Dendritic cell treated with granulocyte-macrophage colony-stimulating factor and Interleukin-4, amounts not matched to agents 40 ng/mL and 50 ng/mL, for 4 days (primary cell): ENCODE measurements around the gene FAM47E.

Experiments used
- H3K27ac Mint-ChIP-seq: one replicate; pipeline ENCODE4 v1.8.0; 2022; ENCODE audit warnings: mild to moderate bottlenecking, mixed read lengths
- H3K27me3 Mint-ChIP-seq: one replicate; pipeline ENCODE4 v1.8.0; 2022; ENCODE audit warnings: mild to moderate bottlenecking, mixed read lengths
- H3K36me3 Mint-ChIP-seq: one replicate; pipeline ENCODE4 v1.8.0; 2022; ENCODE audit warnings: low read depth, mixed read lengths
- H3K4me1 Mint-ChIP-seq: one replicate; pipeline ENCODE4 v1.8.0; 2022; ENCODE audit warnings: low read depth, mixed read lengths
- H3K4me3 Mint-ChIP-seq: one replicate; pipeline ENCODE4 v1.8.0; 2022; ENCODE audit warnings: mild to moderate bottlenecking, moderate library complexity, mixed read lengths
- H3K9me3 Mint-ChIP-seq: one replicate; pipeline ENCODE4 v1.8.0; 2022; ENCODE audit warnings: mixed read lengths
- intact Hi-C: fragments of 100-400 bp; cut with micrococcal nuclease; formaldehyde crosslinking; loops from one replicate; pipeline ENCODE4 v1.15.0; 2022

FAM47E gene

DNA sequence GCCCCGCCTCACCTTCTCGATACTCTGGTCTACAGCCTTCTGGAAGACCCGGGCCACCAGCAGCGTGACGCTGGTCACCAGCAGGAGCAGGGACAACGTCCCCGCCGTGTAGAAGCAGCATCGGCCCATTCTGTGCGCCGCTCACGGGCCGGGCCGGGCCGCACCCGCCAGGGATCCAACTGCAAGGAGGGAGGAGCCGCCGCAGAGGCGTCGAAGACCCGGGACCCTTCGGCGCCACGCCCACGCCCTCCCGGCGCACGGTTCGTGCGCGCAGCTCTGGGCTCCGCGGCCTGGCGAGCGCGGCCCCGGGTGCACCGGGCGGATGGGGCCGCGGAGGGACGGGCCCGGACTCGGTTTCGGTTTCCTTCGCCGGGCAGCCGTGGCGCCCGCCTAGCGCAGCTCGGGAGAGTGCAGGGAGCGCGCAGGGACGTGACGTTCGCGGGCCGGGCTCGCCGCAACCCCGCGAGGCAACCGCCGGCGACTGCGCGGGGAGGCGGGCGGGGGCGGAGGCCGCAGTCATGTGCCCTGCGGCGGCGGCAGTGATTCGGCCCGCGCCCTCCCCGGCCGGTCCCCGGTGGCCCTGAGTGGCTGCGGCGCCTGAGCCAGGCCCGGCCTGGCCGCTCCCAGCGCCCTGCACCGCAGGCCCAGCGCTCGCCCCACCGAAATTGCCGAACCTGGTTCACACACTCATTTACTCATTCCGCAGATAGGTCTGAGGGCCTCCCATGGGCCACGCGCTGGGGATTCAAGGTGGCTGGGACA lies 37.9 kb upstream of the FAM47E start, which contains the start of gene SCARB2:
Gene SCARB2, minus strand, starts transcription at position 410 of the 762 bp plus-strand sequence. Its CDS starts 281 bp downstream, at position 129.
- Mint-ChIP-seq H3K27ac (peak within 1 kb of the TSS; percentile 83), H3K4me3 (peak within 1 kb of the TSS; percentile 93), H3K36me3 (peaks cover 5% of the 10 kb centered on the region), H3K27me3 (no peaks in the 10 kb centered on the region), H3K9me3 (no peaks in the 10 kb centered on the region), H3K4me1 (peaks cover 83% of the 10 kb centered on the region)
- intact Hi-C loops, result loop anchor here (2.0 kb wide), 1 partner anchor 15 kb away; no protein-coding TSS in a partner anchor

DNA sequence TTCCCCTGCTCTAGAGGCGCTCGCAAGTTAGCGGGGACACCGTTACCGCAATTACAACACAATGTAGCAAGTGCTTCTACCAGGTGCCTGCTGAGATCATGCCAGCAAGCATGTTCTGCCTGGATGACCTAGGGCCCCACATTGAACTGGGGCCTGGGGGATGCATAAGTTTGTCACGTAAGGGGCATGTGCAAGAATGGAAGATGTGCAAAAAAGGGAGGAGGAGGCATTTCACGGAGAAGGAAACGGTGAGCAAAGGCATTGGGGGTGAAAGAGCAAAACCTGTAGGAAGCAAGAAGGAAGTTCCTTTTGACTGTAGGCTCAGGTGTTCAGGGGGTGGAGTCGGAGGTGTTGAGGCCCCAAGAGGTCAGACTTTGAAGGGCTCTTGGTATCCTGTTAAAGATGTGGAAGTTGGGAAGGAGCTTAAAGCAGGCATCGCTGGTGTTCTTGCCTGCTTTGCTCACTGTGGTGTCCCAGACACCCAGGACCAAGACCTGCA lies 37.3 kb upstream of the FAM47E start:
- Mint-ChIP-seq H3K4me1 (peaks cover 85% of the 10 kb centered on the region), H3K9me3 (no peaks in the 10 kb centered on the region)
- intact Hi-C loops, result no loop called here

DNA sequence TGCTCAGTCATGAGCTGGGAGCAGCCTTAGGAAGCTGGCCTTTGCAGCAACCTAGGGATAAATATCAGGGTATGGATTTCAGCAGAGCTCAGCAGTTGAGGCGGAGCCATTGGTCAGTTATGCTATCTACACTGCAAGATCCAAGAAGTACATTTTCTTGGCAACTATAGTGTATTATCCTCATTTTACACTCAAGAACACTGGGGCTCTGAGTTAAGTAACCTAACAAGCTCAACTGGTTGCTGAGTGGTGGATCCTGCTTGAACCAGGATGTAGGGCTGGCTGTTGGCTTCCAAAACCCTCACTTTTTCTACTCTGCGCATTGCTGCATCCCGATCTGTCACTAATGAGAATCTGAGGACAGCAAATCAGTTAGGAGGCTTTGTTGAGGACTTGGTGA lies 36.4 kb upstream of the FAM47E start:
- intact Hi-C loops, result no loop called here
- H3K27me3 Mint-ChIP-seq, result no peaks in the 10 kb centered on the region
- H3K9me3 Mint-ChIP-seq, result no peaks in the 10 kb centered on the region
- H3K4me3 Mint-ChIP-seq, result no peak overlapping the region
- H3K36me3 Mint-ChIP-seq, result peaks cover 5% of the 10 kb centered on the region
- H3K4me1 Mint-ChIP-seq, result peaks cover 82% of the 10 kb centered on the region
- H3K27ac Mint-ChIP-seq, result peak overlapping the region; percentile 83

More for the DNA sequence above, 37.3 kb upstream of the FAM47E start:
- Mint-ChIP-seq H3K36me3 (peaks cover 5% of the 10 kb centered on the region), H3K4me3 (peak overlapping the region; percentile 93), H3K27ac (peak overlapping the region; percentile 83), H3K27me3 (no peaks in the 10 kb centered on the region)

DNA sequence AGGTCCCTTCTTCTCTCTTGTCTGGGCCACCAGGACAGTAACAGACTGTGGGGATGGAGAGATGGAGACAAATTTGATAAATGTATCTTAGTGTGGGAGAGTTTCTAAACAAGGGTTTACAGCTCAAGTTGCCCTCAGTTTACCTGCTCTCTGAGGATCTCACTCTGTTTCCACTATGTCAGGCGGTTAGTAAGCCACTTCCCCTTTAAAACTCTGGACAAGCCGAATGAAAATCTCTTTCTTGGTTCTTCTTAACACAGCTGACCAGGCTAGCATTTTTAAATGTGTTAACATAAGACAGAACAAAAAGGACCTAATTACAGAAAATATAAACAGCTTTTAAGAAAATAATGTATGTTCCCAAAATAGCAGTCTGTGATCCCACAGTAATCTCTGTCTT lies 35.0 kb upstream of the FAM47E start:
- Mint-ChIP-seq H3K4me3 (no peak overlapping the region), H3K4me1 (peaks cover 76% of the 10 kb centered on the region), H3K9me3 (no peaks in the 10 kb centered on the region), H3K27me3 (no peaks in the 10 kb centered on the region), H3K36me3 (peaks cover 5% of the 10 kb centered on the region), H3K27ac (peak overlapping the region; percentile 51)
- intact Hi-C loops, result no loop called here

DNA sequence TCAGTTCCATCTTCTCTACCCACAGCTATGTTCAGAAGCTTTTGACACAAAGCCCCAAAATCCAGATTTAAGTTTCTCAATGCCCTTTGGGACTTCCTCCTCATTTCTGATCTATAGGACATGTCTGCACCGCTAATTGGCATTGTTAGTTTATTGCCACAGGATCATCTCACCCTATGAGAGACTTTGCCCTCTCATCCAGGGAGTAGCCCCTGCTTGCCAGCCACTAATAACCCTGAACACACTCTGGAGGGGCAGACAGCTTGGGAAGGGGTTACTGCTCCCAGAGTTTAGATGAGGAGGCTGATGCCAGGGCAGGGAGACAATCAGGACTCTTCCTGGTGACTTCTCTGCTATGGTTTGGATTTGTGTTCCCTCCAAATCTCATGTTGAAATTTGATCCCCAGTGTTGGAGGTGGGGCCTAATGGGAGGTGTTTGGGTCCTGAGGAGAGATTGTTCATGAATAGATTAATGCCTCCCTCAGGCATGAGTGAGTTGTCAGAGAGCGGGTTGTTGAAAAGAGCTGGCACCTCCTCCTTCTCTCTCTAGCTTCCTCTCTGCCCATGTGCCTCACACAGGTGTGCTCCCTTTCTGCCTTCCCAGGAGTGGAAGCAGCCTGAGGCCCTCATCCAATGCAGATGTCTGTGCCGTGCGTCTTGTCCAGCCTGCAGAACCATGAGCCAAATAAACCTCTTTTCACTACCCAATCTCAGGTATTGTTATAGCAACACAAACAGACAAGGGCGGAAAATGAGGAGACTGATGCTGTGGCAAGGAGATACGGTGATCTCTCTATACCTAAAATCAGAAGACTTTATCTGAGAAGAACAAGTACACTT lies 34.3 kb upstream of the FAM47E start:
- peak overlapping the region; percentile 51 for H3K27ac Mint-ChIP-seq
- peaks cover 5% of the 10 kb centered on the region for H3K36me3 Mint-ChIP-seq
- H3K4me3 Mint-ChIP-seq, result no peak overlapping the region
- intact Hi-C loops, result no loop called here
- no peaks in the 10 kb centered on the region for H3K9me3 Mint-ChIP-seq
- H3K4me1 Mint-ChIP-seq, result peaks cover 69% of the 10 kb centered on the region
- H3K27me3 Mint-ChIP-seq, result no peaks in the 10 kb centered on the region

DNA sequence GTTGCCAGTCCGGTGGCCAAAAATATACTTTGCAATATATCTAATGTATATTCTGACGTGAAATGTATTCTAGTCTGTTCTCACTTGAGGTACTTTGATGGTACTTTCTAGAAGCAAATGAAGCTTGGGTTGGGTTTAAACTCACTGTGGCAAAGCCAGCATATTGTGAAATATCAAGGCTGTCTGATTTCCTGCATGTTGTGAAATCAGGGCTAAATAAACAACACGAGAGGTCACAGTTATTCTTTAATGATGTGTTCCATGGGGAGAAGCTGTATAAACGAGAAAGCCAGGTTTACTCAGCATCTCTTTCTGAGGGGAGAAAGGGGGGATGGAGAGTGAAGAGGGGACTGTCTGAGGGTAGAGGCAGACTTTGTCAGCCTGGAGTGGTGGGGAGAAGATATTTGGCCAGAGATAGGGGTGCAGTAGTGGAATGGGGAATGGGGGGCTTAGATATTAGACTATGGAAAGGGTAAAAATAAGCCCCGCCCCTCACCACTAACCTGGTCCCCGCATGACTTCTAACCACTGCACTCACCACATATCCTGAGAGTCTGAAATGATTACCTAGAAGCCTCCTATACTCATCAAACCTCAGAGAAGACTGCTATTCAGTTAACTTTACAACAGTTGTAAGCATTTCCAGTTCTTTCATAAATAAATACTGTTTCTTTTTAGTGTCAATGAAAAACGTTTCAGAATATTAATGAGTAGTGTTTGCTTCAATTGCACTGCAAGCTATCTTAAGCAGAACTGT lies 32.0 kb upstream of the FAM47E start:
- no peak overlapping the region for H3K27ac Mint-ChIP-seq
- H3K9me3 Mint-ChIP-seq, result no peaks in the 10 kb centered on the region
- H3K27me3 Mint-ChIP-seq, result no peaks in the 10 kb centered on the region
- peaks cover 52% of the 10 kb centered on the region for H3K4me1 Mint-ChIP-seq
- H3K4me3 Mint-ChIP-seq, result no peak overlapping the region
- no peaks in the 10 kb centered on the region for H3K36me3 Mint-ChIP-seq
- intact Hi-C loops, result no loop called here

DNA sequence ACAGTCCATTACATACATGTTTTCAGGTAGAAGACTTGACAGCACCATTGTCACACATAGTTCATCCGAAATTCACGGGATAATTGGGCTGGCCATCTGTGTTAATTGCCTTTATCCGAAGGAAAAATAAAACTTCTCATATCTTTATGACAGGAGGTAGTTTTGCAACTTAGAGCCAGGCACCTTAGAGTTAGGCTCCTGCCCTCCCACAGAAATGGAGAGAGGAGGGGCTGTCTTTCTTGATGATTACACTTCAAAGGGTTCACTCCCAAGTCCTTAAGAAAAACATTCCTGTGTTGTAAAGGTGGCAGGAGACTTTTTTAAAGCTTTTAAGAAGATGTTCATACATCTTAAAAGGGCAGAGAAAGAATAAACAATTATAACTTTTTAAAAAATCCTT lies 27.4 kb upstream of the FAM47E start:
- H3K36me3 Mint-ChIP-seq, result no peaks in the 10 kb centered on the region
- no peaks in the 10 kb centered on the region for H3K27me3 Mint-ChIP-seq
- no peak overlapping the region for H3K4me3 Mint-ChIP-seq
- H3K4me1 Mint-ChIP-seq, result peaks cover 10% of the 10 kb centered on the region
- peaks cover 17% of the 10 kb centered on the region for H3K9me3 Mint-ChIP-seq
- no peak overlapping the region for H3K27ac Mint-ChIP-seq
- intact Hi-C loops, result no loop called here

DNA sequence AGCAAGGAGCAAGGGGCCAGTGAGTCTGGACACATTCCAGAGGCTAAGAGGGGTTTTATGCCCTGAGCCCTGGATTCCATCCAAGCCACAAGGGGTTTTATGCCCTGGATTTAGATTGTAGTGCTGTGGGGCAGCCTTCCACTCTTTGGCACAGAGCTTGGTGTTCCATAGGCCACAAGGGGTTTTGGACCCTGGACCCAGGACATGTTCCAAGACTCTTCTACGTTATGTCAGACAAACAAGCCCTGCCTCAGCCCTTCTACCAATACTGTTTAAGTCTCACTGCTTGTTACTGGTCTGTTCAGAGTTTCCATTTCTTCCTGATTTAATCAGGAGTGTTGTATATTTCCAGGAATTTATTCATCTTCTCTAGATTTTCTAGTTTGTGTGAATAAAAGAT lies 25.1 kb upstream of the FAM47E start:
- Mint-ChIP-seq H3K4me3 (no peak overlapping the region), H3K9me3 (peaks cover 24% of the 10 kb centered on the region), H3K4me1 (no peaks in the 10 kb centered on the region), H3K36me3 (no peaks in the 10 kb centered on the region), H3K27ac (no peak overlapping the region), H3K27me3 (no peaks in the 10 kb centered on the region)
- intact Hi-C loops, result no loop called here

DNA sequence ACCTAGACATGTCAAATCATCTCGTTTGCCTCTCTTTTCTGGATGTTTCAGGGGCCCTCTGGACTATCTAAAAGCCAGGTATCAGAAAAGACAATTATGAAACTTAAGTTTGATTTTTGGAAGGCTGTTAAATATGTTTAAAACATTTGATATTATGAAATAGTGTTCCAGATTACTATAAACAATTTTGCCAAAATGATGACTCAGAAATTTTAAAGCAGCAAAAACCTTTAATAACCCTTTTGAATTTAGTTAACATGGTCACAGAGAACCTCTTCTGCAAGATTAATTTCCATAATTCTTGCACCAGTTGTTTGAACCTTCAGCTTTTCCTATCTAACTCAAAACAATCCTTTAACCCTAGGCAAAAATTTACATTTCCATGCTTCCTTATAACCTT lies 18.8 kb upstream of the FAM47E start:
- Mint-ChIP-seq H3K4me1 (no peaks in the 10 kb centered on the region), H3K4me3 (no peak overlapping the region), H3K27me3 (peaks cover 1% of the 10 kb centered on the region), H3K9me3 (peaks cover 33% of the 10 kb centered on the region), H3K27ac (no peak overlapping the region), H3K36me3 (no peaks in the 10 kb centered on the region)
- intact Hi-C loops, result no loop called here

DNA sequence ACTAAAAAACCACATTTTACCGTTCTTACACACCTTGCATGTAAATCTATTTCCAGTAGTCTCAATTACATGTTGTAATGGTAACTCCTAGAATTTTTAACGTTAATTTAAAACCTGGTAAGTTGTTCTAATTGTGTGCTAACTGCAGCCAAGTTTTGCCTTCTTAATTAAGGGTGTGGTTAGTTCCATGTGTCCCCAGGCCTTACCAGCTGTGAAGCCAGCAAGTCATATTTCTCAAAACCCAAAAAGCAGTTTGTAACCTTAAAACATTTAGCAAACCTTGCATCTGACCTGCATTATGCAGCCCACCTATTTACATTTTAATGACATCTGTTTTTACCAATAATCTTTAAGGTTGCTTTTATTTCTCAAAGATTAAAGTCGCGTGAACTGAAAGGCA lies 18.4 kb upstream of the FAM47E start:
- Mint-ChIP-seq H3K9me3 (peaks cover 33% of the 10 kb centered on the region), H3K4me3 (no peak overlapping the region), H3K36me3 (no peaks in the 10 kb centered on the region), H3K4me1 (no peaks in the 10 kb centered on the region), H3K27ac (no peak overlapping the region), H3K27me3 (peaks cover 1% of the 10 kb centered on the region)
- intact Hi-C loops, result no loop called here

DNA sequence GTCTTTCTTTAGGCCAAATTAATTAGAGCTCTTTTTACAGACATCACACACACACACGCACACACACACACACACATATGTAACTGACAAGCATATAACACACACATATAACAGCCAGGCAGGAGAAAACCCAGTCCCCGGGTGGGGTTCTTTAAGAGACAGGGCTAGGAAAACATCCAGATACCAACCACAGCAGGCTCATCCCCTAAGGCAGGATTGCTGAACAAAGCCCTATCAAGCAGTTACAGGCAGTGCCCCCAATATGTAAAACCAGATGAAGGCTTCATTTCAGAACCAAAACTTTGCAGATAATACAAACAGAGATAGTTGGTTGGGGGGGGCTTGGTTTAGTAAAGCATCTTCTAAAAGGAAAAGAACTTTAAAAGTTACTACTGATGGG lies 18.0 kb upstream of the FAM47E start:
- H3K27ac Mint-ChIP-seq, result no peak overlapping the region
- peaks cover 1% of the 10 kb centered on the region for H3K27me3 Mint-ChIP-seq
- no peak overlapping the region for H3K4me3 Mint-ChIP-seq
- intact Hi-C loops, result no loop called here
- H3K4me1 Mint-ChIP-seq, result no peaks in the 10 kb centered on the region
- no peaks in the 10 kb centered on the region for H3K36me3 Mint-ChIP-seq
- peaks cover 31% of the 10 kb centered on the region for H3K9me3 Mint-ChIP-seq

DNA sequence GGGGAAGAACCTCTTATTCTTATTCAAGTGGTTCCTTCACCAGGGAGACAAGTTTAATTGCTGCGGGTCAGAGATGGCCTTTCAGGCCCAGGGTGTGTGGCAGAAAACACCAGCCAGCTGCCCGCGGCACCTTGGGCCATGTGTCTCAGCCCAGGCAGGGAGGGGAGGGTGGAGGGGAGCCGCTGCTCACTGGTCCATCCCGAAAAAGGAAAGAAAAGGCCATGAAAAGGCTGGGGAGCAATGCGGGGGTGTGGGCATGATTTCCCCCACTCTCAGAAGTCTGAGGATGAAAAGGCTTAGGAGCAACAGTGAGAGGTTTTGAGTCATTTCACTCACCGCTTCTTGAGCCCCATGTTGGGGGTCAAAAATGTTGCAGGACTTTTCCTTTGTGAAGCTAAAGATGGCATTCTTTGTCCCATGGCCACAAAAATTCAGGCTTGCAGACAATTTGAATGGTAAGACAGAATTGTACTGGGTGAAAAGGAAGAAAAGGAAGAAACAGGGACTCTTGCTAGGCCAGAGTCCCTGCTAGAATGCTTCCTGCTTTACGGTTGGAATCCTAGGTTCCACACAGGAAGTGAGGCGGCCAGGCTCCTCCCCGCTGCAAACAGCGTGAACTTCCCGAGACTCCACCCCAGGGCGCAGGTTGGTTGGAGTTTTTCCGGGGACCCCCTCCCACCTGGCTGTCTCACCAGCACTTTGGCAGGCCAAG lies 17.4 kb upstream of the FAM47E start:
- H3K27ac Mint-ChIP-seq, result no peak overlapping the region
- peaks cover 1% of the 10 kb centered on the region for H3K27me3 Mint-ChIP-seq
- H3K36me3 Mint-ChIP-seq, result no peaks in the 10 kb centered on the region
- intact Hi-C loops, result no loop called here
- no peak overlapping the region for H3K4me3 Mint-ChIP-seq
- no peaks in the 10 kb centered on the region for H3K4me1 Mint-ChIP-seq
- peaks cover 25% of the 10 kb centered on the region for H3K9me3 Mint-ChIP-seq

DNA sequence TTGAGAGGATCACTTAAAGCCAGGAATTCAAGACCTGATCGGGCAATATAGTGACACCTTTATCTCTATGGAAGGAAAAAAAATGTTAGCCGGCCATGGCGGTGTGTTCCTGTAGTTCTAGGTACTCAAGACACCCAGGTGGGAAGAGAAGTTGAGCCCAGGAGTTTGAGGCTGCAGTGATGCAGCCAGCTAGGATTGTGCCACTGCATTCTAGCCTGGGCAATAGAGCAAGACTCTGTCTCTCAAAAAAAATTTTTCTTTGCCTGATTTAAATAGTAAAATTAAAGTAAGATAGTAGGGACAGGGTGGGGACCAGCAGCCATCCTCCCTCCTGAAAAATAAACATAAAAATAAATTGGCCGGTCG lies 16.9 kb upstream of the FAM47E start:
- Mint-ChIP-seq H3K27ac (no peak overlapping the region), H3K4me3 (no peak overlapping the region), H3K36me3 (no peaks in the 10 kb centered on the region), H3K9me3 (peaks cover 22% of the 10 kb centered on the region), H3K4me1 (no peaks in the 10 kb centered on the region), H3K27me3 (peaks cover 1% of the 10 kb centered on the region)
- intact Hi-C loops, result no loop called here
